ENCODE results near the gene RAB3B.
"Not testable (repeated sequence)": the region's sequence is repeated elsewhere in the genome, so short reads cannot be mapped to it uniquely, and the experiment has no call there.

The RAB3B gene, protein sequence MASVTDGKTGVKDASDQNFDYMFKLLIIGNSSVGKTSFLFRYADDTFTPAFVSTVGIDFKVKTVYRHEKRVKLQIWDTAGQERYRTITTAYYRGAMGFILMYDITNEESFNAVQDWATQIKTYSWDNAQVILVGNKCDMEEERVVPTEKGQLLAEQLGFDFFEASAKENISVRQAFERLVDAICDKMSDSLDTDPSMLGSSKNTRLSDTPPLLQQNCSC

DNA sequence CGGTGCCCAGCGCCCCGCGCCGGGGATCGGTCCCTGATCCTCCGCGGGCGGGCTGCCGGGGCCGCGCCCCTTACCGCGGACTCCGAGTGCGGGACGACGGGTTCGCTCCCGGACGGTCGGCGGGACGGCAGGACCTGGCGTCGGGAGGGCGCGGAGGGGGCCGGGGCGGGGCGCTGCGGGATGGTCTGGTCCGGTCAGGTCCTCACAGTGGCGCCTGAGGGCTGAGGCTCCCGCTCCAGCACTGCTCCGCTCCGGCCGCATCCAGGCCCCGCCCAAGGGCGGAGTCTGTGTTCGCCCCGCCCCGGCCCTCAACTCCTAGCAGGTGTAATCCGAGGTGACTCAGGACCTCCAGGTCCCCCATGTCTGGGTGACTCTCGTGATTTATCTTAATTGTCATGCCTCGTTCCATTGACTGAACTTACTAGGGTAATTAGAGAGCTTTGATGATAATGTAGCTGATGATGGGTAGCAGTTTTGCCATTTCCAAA lies at the start of gene RAB3B:
TSS of gene RAB3B (minus strand) at position 223 of the 488 bp plus-strand sequence. CDS start 13,583 bp downstream, outside the sequence.
- peak; percentile 79 to 87 for DNase-seq

DNA sequence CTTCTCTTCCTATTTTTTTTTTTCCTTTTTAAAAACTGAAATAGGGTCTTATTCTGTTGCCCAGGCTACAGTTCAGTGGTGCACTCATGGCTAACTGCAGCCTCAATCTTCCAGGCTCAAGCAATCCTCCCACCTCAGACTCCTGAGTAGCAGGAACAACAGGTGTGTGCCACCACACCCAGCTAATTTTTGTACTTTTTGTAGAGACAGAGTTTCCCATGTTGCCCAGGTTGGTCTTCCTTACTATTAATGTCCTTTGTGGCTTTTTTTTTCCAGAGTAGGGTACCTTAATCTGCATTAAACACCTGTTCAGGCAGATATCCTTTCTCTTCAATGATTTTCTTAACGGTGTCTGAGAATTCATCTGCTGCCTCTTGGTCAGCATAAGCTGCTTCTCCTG lies 47.4 kb upstream of the RAB3B start:
- DNase-seq, result no peak

DNA sequence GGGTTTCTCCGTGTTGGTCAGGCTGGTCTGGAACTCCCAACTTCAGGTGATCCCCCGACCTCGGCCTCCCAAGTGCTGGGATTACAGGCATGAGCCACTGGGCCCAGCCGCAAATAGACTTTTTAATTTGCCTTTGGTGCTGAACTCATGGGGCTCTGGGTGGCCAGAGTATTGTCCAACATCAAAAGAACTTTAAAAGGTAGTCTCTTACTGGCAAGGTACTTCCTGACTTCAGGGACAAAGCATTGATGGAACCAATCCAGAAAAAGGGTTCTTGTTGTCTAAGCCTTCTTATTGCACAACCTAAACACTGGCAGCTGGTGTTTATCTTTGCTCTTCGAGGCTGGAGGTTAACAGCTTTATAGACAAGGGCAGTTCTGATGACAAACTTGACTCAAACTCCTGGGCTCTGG lies 46.9 kb upstream of the RAB3B start:
- DNase-seq, result no peak

DNA sequence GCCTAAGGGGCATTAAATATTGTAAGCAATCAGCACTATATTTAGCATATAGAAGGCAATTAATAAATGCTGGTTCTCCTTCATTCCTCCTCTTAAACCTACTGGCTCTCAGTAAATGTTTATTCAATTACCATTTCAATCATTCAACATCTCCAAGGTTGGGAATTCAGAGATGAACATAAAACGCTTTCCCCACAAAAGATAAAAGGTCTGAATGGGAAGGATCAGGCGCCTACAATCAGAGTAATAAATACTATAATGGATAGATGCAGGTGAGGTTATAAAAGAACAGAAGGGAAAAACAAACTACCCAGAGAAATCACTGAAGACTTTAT lies 43.5 kb upstream of the RAB3B start:
- DNase-seq, result no peak

DNA sequence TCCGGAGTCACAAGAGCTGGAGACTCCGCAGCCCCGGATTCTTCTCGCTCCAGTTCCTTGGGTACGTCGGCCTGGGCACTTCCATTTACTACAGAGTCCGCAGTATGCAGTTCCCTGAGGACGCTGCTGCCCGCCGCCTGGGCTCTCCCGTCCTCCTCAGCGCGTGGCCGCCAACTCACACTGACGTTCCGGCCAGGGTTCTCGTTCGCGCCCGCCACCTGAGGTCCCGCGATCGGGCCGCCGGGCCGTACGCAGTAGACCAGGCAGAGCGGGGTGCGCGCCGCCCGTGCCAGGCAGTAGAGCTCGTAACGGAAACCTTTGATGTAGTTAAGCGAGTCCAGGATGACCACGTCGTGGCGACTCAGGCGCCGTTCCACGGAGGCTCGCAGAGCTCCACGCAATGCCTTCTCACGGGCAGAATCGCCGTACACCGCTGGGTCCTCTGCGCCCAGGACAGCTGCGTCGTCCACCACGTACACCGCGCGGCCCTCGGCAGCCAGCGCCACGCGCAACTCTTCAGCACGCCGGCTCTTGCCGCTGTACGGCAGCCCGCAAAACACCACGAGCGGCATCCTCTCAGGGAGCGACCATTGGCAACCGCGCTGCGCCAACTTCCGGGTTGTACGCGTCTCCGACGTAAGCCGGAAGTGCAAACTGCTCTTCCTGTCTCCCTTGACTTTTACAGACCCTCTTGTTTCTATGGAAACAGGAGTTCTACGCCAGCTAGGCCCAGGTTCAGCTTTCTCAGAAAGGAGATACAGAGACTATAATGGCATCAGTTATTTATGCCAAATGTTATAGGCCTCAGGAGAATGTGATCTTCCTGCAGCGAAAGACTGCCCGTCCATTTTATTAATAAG lies 42.9 kb upstream of the RAB3B start, which contains the start of gene KTI12:
TSS of gene KTI12 (minus strand) at position 621 of the 860 bp plus-strand sequence. CDS start at position 572, 49 bp downstream.
- peak; percentile 85 to 95 for DNase-seq

DNA sequence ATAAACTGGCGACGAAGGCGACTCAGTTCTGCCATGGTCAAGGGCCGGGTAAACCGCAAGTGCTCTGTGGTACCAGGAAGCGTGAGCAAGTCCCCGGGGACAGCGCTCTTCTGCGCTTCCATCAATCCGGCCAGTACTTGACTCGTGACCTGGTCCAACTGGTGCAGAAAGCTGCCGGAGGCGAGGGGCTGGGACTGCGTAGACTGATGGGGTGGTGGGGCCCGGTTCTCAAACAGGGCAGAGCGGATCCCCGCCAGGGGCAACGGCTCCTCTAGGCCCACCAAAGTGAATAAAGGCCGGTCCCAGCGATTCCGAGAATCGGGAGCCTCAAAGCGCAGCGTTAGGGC lies 42.3 kb upstream of the RAB3B start:
- peak in 1 of 2 experiments; percentile 22 for DNase-seq

DNA sequence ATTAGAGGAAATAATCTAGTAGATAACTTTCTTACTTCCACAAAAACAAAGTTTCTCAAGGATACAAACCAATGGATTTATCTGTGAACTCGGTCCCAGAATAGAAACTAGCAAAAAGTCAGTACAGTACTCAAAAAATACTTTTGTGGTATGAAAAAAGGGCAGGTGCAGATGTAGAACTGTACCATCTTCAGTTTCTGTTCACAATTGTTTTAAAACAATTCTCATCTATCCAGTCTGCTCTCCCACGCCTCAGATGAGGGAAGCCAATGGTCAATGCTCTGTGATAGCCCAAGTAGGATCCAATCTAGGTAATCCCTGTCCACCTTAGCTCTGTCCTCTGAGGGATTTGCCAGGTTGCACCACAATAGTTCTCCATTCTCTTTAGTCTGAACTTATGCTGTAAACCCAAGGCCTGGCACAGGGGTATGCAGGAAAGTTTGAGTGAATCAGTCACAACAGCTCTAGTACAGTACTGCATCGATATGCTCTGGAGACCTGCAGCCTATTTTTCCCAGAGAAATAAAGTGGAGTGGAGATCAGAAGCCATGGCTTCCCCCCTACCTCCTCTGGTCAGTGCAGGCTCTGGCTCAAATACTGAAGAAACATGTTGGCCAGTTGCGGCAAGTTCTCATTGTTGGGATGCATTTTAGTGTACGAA lies 41.8 kb upstream of the RAB3B start:
- no peak for DNase-seq

DNA sequence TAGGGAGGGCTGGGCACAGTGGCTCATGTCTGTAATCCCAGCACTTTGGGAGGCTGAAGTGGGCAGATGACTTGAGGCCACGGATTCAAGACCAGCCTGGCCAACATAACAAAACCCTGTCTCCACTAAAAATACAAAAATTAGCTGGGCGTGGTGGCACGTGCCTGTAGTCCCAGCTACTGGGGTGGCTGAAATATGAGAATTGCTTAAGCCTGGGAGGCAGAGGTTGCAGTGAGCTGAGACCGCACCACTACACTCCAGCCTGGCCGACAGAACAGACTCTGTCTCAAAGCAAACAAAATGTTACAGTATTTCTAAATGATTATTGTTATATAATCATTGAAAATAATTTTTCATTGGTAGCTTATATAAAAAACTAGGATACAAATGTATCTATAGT lies 38.3 kb upstream of the RAB3B start:
- not testable (repeated sequence) for DNase-seq

DNA sequence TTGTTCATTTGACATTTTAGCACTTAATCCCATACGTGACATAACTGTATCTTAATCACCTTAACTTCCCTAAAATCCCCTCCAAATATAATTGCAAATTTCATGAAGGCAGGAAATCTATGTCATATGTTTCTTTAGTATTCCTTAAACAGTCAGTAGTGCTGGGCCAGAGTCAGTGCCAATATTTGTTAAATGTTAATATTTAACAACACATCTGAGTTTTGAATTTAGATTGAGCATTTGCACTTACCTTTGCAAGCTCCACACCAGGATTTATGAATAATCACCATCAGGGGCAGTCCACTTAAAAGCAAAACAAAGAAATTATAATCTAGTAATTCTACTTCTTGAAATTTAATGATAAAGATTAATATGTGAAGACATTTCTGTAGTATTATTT lies 37.8 kb upstream of the RAB3B start:
- DNase-seq, result no peak

DNA sequence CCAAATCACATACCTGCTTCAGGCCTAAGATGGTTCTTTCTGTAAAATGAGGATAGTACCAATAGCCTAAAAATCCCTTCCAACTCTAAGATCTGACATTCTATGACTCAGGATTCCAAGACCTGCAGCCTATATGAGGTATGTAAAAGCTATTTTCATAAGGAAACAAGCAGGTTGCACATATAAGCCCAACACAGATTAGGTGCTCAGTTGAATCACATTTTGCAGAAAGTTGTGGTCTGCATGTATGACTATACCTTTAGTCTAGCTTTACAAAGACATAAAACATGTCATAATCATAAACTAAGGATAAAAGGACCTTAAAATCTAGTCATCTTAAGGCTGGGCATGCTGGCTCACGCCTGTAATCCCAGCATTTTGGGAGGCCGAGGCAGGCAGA lies 35.8 kb upstream of the RAB3B start:
- no peak for DNase-seq

DNA sequence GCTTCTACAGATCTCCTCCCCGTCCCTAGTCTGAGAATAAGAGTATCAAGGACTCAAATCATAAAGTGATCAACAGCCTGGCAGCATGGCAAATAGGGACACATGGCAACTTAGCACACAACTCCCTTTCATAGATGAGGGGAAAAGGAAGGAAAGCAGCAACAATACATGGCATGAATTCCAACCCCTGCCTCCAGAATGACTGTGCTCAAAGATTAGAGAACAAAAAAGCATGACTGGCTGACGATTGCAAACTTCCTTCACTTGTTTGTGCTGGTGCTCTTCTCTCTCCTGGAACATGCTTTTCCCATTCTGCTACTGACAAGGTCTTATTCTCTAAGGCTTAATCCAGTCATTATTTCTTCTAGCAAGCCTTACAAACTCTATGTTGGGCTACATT lies 31.6 kb upstream of the RAB3B start:
- no peak for DNase-seq

DNA sequence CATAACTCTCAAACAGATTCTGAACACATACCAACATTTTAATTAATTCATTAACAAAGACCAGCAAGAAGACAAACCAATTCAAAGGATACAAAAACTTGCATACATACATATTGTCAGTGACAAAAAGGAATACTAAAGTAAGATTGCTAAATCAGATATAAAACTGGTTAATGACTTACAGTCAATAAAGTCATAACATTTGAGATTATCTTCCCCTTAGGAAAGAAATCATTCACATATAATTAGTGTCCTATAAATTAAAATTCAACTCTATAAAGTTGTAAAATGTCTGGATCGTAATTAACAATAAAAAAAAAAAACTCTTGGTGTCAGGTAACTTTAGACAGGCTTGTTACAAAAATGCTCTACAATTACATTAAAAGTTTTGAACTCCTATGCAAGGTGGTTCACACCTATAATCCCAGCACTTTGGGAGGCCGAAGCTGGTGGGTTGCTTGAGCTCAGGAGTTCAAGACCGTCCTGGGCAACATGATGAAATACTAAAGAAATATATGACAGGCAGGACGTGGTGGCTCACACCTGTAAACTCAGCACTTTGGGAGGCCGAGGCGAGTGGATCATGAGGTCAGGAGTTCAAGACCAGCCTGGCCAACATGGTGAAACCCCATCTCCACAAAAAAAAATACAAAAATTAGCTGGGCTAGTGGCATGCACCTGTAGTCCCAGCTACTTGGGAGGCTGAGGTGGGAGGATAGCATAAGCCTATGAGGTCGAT lies 17.7 kb upstream of the RAB3B start:
- DNase-seq, result no peak

DNA sequence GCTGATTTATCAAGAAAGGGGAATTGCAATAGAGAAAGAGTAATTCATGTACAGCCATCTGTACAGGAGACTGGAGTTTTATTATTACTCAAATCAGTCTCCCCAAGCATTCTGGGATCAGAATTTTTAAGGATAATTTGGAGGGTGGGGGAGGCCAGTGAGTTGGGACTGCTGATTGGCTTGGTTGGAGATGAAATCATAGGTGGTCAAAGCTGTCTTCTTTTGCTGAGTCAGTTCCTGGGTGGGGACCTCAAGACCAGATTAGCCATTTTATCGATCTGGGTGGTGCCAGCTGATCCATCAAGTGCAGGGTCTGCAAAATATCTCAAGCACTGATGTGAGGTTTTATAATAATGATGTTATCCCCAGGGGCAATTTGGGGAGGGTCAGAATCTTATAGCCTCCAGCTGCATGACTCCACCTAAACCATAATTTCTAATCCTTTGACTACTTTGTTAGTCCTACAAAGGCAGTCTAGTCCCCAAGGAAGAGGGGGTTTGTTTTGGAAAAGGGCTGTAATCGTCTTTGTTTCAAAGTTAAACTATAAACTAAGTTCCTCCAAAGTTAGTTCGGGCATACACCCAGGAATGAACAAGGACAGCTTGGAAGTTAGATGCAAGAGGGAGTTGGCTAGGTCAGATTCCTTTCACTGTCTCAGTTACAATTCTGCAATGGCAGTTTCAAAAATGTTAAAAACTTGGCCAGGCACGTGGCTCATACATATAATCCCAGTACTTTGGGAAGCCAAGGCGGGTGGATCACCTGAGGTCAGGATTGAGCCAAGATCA lies 16.9 kb upstream of the RAB3B start:
- DNase-seq, result no peak

DNA sequence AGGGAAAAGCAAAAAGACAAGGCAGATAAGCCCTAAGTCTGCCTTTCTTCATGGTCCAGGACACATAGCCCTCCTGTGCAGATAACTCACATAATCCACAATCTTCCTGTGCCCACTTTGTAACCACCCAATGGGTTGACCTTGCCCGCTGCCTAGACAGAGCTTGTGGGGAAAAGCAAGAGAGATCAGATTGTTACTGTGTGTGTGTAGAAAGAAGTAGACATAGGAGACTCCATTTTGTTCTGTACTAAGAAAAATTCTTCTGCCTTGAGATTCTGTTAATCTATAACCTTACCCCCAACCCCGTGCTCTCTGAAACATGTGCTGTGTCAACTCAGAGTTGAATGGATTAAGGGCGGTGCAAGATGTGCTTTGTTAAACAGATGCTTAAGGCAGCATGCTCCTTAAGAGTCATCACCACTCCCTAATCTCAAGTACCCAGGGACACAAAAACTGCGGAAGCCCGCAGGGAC lies 15.6 kb upstream of the RAB3B start:
- not testable (repeated sequence) for DNase-seq

DNA sequence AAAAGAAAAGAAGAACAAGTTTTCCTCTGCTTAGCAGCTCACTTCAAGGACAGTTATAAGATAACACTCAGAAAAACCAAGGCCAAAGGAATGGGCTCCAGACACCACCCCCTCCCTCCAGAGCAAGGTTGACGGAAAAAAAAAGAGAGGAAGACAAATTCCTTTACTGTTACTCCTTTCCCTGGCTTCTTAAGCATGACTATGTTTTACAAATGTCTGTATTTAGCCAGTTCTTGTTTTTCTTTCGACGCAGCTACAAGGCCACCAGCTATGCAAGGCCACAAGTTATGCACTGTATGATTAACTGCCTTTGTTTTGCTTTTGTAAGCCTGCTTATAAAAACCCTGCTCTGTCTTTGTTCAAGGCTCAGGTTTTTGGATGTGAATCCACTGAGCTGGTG lies 15.0 kb upstream of the RAB3B start:
- not testable (repeated sequence) for DNase-seq

DNA sequence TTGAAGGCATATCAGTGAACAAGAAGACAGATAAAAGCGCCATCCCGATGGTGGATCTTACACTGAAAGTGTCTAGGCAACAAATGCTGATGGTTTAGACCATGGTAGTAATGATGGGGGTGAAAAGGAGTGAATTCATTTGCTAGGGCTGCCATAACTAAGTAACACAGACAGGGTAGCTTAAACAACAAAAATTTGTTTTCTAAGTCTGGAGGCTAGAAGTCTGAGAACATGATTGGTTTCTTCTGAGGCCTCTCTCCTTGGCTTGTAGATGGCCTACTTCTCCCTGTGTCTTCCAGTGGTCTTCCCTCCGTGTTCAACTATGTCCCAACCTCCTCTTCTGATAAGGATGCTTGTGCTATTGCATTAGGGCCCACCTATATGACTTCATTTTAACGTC lies 13.4 kb upstream of the RAB3B start:
- DNase-seq, result no peak

DNA sequence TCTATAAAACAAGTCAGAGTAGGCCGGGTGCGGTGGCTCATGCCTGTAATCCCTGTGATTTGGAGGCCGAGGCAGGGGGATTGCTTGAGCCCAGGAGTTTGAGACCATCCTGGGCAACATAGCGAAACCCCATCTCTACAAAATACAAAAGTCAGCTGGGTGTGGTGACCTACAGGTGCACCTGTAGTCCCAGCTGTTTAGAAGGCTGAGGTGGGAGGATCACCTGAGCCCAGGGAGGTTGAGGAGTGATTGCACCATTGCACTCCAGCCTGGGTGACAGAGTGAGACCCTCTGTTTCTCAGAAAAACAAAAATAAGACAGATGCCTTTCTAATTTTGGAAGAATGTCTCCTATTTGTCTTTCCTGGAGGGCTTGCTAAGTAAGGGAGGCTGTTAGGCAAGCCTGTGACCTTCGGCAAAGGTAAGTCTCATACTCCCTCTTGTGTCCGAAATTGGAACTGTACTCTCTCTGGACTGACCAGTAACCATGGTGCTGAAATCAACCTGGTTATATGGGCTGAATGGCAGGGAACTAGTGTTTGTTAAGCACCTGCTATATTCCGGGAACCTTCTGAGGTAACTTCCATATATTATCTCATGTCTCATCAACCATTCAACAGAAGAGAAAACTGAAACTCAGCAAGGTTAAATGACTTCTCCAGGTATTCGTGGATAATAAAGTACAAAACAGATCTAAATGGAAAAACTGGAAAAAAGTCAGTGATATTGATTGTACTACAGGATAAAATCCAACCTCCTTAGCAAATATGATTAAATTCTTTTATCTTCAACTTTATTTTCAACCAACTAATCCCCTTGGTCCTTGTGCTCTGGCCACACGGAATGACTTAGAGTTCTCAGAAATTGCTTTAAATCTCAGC lies 11.8 kb upstream of the RAB3B start:
- peak; percentile 94 to 96 for DNase-seq

DNA sequence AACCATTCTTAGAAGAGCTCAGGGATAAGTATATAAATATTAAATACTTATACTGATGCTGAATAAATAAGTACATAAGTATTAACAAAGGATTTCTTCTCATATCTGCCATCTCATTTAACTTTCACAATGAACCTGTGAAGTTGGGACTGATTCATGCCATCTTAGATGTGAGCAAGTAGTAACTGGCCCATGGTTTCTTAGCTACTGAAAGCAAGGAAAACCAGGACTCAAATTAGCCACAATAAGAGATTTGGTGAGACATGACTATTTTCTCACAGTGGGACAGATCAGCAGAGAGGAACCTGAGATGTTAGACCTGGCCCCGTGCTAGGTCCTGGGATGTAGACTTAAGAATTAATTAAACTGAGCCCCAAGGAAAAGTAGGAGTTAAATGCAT lies 8.2 kb upstream of the RAB3B start:
- no peak for DNase-seq

DNA sequence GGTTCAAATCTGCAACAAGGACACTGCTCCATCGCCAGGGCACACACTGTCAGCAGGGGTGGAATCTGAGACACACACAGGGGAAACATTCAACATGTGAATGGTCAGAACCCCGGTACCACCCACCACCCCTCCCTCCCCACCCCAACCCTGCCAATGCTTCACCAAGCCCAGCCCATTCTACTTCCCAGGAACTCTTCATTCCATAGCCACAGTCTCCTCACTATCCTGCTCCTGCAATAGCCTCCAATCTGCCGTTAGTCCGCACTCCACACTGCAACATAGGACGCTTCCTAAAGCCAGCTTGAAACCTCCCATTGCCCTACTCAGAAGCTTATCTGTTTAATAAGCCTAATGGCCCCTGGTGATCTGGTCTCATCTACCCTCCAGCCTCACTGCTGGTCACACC lies 7.5 kb upstream of the RAB3B start:
- no peak for DNase-seq

DNA sequence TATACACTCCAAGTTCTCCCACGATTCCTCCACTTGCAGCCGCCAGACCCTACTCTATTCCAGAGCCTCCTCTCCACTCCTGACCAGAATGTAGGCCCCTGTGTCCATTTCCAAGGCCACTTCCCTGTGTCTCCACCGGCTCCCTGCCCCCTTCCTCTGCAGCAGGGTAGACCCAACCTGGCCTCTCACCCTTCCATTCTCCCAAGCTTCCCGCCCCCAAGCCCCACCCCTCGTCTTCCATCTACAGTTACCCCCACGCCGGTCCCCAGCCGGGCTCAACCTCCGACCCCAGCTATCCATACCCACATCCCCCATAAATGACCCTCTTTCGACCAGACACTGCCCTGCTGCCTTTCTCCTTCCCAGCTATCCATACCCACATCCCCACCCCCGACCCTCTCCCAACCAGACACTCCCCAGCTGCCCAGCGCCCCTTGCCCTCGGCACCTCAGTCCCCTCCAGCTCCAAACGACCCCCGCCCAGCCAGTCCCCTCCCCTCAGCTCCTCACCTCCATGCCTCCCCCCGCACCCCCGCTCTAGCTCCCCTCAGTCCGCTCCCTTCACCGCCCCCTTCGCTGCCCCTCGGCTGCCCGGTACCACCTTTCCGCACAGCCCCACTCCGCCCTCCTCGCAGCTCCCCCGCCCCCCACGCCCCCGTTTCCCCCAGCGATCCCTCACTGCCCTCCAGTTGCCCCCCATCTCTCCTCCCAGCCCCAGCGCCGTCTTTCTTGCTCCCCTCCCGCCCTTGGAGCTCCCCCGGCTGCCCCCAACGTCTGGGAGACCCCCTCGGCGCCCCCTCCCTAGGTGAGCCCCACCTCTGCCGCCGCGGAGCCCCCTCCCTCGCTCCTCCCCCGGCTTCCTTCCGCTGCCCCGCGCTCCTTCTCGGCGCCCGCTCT lies 670 bp downstream of the RAB3B start:
- DNase-seq, result no peak

All from NCI-H2081 (cell line).